HepG2 (cell line): ENCODE results near the gene SMTN. TPM values are rescaled to one million over a fixed set of nuclear protein-coding genes. Genes with fewer than 3 reads are reported as not detected.

Experiments
- DMAP1 ChIP-seq: IDR thresholded peaks from 2 replicates; pipeline ENCODE4 v1.6.1; 2016
- HDAC2 ChIP-seq: sonication (generic); formaldehyde crosslinking; IDR thresholded peaks from 2 replicates; pipeline ENCODE4 v1.4.0; 2020; ENCODE audit warnings: missing genetic modification reagents
- KDM2A ChIP-seq: sonication (generic); formaldehyde crosslinking; IDR thresholded peaks from 2 replicates; pipeline ENCODE4 v1.4.0; 2020; ENCODE audit warnings: low read depth, missing genetic modification reagents, borderline replicate concordance
- KDM5A ChIP-seq: fragments of 200-600 bp; sonication (generic); IDR thresholded peaks from 2 replicates; pipeline ENCODE4 v1.7.0; 2018; ENCODE audit warnings: antibody characterized with exemption, mild to moderate bottlenecking, low read length, borderline replicate concordance
- MIER2 ChIP-seq: IDR thresholded peaks from 2 replicates; pipeline ENCODE4 v1.6.1; 2016; ENCODE audit warnings: missing biosample characterization, missing genetic modification reagents
- PAXIP1 ChIP-seq: sonication (generic); formaldehyde crosslinking; conservative IDR thresholded peaks from 2 replicates; pipeline ENCODE4 v1.4.0; 2020; ENCODE audit warnings: mild to moderate bottlenecking, missing genetic modification reagents, moderate library complexity
- POLR2A ChIP-seq, 2 experiments: IDR thresholded peaks; 2 replicates each; pipeline ENCODE4 v1.6.1; 2011; ENCODE audit warnings: low read depth in 2 of 2, low read length in 2 of 2, mild to moderate bottlenecking in 1 of 2, moderate library complexity in 1 of 2; ENCODE audit not compliant: insufficient read depth in 1 of 2
- SAP130 ChIP-seq: IDR thresholded peaks from 2 replicates; pipeline ENCODE4 v1.6.1; 2016; ENCODE audit warnings: low read depth
- TEAD3 ChIP-seq: optimal IDR thresholded peaks from 2 replicates; pipeline ENCODE3; 2016; ENCODE audit warnings: borderline replicate concordance
- ZNF281 ChIP-seq: sonication (generic); formaldehyde crosslinking; IDR thresholded peaks from 2 replicates; pipeline ENCODE4 v1.4.0; 2020; ENCODE audit warnings: missing genetic modification reagents, borderline replicate concordance
- polyA plus RNA-seq, 8 experiments: library from polyadenylated mRNA; depleted of rRNA in 3 of 8; stranded (reverse) in 7 of 8; unstranded in 1 of 8; fragments of >200 nt; fragmentation: Illumina TruSeq in 4 of 8; extraction: Trizol in 4 of 8; gene quantifications; 2 replicates each; pipeline versions ENCODE4 v1.2.1 to v1.2.3, GENCODE V29; 2011 to 2016; ENCODE audit warnings: low read depth in 4 of 8, missing spikeins in 1 of 8, mixed read lengths in 1 of 8; ENCODE audit not compliant: insufficient read depth in 1 of 8
- total RNA-seq, 5 experiments: library from RNA; depleted of rRNA; stranded (reverse); fragments of >200 nt; fragmentation: Illumina TruSeq; extraction: Trizol; gene quantifications; 2 replicates each; pipeline ENCODE4 v1.2.3, GENCODE V29; 2016; ENCODE audit warnings: low read depth in 1 of 5
- TF ChIP-seq, protein P1 (sequence below): IDR thresholded peaks from 2 replicates; pipeline ENCODE4 v1.6.1; 2016; ENCODE audit warnings: mild to moderate bottlenecking, missing biosample characterization, missing genetic modification reagents
- TF ChIP-seq, protein P2 (sequence below): sonication (generic); formaldehyde crosslinking; IDR thresholded peaks from 2 replicates; pipeline ENCODE4 v1.4.0; 2020; ENCODE audit warnings: missing genetic modification reagents
- TF ChIP-seq, protein P3 (sequence below): IDR thresholded peaks from 2 replicates; pipeline ENCODE4 v1.6.1; 2016; ENCODE audit warnings: mild to moderate bottlenecking

Gene SMTN
- total and polyA plus RNA-seq, 2 of the 13 experiments (the other 11 are each of a cell fraction or from before 2014, with no cell fraction given) = 14.7 to 26.1 TPM

DNA sequence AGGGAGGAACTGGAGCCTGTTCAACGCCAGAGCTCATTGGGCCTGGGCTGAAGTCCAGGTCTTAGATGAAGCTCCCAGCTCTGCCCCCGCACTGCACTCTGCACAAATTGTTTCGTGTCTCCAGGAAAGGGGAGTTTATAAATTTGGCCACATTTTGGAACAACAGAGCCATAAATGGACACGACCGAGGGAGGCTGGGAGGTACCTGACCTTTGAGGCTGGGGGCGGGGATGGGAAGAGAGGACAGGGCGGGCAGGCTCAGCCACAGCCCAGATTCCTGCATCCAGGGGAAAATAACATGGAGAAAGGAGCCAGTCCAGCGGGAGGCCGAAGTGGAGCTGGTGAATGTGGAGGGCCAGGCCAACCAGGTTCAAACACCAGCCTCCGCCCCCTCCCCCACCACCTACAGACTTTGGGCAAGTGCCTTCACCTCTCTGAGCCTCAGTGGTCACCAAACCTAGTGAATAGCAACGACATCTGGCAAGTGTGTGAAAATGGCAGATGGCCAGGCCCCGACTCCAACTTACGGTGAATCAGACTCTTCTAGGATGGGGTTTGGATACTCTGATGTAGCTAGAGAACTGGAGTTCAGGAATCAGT, 36.8 kb upstream of the SMTN start (continued):
- TF ChIP-seq PAXIP1 = peak; percentile 73
- TF ChIP-seq, protein P1, sequence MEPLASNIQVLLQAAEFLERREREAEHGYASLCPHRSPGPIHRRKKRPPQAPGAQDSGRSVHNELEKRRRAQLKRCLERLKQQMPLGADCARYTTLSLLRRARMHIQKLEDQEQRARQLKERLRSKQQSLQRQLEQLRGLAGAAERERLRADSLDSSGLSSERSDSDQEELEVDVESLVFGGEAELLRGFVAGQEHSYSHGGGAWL = peak; percentile 20; the same call in 1 of the 2 replicates
- peak; percentile 36; the same call in 1 of the 2 replicates for TF ChIP-seq KDM2A (CRISPR knock-in tag)
- peak; percentile 39; the same call in 1 of the 2 replicates for TF ChIP-seq HDAC2 (CRISPR knock-in tag)
- peak; percentile 55; the same call in 1 of the 2 replicates for TF ChIP-seq ZNF281 (CRISPR knock-in tag)
- TF ChIP-seq POLR2A (IDR thresholded peaks at IDR 0.05; ENCODE audit: insufficient read depth in 1 of 2, low read depth in 2 of 2, low read length in 2 of 2) = 0 out of 4 replicates have a peak, but pooled peaks have one; percentile 28 to 34
- TF ChIP-seq KDM5A = no peak
- TF ChIP-seq SAP130 (CRISPR knock-in tag) = peak; percentile 35; the same call in 1 of the 2 replicates
- TF ChIP-seq, protein P2, sequence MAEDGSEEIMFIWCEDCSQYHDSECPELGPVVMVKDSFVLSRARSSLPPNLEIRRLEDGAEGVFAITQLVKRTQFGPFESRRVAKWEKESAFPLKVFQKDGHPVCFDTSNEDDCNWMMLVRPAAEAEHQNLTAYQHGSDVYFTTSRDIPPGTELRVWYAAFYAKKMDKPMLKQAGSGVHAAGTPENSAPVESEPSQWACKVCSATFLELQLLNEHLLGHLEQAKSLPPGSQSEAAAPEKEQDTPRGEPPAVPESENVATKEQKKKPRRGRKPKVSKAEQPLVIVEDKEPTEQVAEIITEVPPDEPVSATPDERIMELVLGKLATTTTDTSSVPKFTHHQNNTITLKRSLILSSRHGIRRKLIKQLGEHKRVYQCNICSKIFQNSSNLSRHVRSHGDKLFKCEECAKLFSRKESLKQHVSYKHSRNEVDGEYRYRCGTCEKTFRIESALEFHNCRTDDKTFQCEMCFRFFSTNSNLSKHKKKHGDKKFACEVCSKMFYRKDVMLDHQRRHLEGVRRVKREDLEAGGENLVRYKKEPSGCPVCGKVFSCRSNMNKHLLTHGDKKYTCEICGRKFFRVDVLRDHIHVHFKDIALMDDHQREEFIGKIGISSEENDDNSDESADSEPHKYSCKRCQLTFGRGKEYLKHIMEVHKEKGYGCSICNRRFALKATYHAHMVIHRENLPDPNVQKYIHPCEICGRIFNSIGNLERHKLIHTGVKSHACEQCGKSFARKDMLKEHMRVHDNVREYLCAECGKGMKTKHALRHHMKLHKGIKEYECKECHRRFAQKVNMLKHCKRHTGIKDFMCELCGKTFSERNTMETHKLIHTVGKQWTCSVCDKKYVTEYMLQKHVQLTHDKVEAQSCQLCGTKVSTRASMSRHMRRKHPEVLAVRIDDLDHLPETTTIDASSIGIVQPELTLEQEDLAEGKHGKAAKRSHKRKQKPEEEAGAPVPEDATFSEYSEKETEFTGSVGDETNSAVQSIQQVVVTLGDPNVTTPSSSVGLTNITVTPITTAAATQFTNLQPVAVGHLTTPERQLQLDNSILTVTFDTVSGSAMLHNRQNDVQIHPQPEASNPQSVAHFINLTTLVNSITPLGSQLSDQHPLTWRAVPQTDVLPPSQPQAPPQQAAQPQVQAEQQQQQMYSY (CRISPR knock-in tag) = peak; percentile 82
- TF ChIP-seq TEAD3 (CRISPR knock-in tag) = peak; percentile 66
- TF ChIP-seq, protein P3, sequence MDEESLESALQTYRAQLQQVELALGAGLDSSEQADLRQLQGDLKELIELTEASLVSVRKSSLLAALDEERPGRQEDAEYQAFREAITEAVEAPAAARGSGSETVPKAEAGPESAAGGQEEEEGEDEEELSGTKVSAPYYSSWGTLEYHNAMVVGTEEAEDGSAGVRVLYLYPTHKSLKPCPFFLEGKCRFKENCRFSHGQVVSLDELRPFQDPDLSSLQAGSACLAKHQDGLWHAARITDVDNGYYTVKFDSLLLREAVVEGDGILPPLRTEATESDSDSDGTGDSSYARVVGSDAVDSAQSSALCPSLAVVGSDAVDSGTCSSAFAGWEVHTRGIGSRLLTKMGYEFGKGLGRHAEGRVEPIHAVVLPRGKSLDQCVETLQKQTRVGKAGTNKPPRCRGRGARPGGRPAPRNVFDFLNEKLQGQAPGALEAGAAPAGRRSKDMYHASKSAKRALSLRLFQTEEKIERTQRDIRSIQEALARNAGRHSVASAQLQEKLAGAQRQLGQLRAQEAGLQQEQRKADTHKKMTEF (CRISPR knock-in tag) = 0 out of 2 replicates have a peak, but pooled peaks have one; percentile 24
- no peak for TF ChIP-seq MIER2 (CRISPR knock-in tag)
- 0 out of 2 replicates have a peak, but pooled peaks have one; percentile 29 for TF ChIP-seq DMAP1
